GM19240 (cell line): Measurements from ENCODE around the gene ADGRA3.
"Not testable (repeated sequence)": the region's sequence is repeated elsewhere in the genome, so short reads cannot be mapped to it uniquely, and the experiment has no call there.

ENCODE experiments used
- DNase-seq: peaks from one replicate; pipeline ENCODE4 v3.0.0; 2011; ENCODE audit warnings: low spot score; ENCODE audit not compliant: insufficient read length

ADGRA3 gene

DNA sequence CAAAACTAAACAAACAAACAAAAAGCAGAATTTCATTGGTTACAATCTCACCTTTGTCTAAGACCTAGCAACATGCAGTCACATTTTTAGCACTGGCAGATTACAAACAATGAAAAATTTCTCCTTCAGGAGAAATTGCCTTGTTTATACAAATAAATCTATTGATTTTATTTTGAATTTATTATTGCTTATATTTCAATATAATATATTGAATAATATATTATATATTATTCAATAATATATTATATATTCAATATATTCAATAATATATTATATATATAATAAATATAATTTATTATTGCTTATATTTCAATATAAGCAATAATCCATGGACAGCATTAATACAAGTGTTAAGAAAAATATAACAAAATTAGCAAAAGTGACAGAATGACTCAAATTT is 131.7 kb downstream of the ADGRA3 start:
- DNase-seq: no peak

DNA sequence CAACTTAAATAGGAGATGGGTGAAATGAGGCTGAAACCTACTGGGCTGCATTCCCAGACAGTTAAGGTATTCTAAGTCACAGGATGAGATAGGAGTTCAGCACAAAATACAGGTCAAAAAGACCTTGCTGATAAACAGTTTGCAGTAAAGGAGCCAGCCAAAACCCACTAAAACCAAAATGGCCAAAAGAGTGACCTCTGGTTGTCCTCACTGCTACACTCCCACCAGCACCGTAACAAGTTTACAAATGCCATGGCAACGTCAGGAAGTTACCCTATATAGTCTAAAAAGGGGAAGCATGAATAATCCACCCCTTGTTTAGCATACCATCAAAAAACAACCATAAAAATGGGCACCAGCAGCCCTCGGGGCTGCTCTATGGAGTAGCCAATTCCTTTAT is 133.7 kb downstream of the ADGRA3 start:
- not testable (repeated sequence) for DNase-seq

DNA sequence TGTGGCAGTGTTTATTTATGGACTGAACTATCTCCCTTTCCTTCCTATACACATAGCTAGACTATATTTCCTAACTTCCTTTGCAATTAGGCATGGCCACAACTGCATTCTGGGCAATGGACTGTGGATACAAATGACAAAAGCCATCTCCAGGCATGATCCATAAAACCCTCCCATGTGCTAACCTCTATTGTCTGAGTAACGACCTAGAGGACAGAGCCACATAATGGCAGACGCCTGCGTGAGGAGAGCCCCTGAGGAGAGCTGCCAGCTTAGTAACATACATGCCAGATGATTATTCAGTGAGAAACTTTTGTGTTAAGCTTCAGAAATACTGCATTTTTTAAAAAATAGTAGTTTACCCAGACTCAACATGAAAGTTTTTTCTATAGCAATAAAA is 142.9 kb downstream of the ADGRA3 start:
- no peak for DNase-seq

DNA sequence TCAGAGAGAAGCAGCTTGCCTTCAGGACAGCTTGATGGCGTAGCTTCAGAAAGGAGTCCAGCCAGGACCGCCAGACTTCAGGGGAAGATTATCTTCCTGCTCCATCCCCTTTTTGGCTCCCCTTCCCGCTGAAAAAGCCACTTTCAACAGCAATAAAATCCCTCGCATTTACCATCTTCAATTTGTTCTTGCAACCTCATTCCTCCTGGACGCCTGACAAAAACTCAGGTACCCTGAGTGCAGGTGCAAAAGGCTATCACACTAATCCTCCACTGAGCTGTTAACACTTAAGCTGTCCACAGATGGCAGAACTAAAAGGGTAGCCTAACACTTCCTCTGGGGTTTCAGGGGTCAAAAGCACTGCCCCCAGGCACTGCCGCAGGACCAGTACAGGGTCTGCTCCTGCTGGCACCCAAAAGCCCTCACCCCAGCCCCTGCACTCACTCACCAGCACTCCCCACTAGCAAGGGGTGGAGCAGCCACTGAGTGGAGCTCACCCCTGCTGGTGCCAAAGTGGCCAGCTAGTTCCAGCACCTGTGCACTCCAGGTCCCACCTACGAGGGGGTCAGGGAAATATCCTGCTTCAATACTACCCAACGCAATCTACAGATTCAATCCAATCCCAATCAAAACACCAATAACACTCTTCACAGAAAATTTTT is 145.8 kb downstream of the ADGRA3 start:
- DNase-seq: no peak

DNA sequence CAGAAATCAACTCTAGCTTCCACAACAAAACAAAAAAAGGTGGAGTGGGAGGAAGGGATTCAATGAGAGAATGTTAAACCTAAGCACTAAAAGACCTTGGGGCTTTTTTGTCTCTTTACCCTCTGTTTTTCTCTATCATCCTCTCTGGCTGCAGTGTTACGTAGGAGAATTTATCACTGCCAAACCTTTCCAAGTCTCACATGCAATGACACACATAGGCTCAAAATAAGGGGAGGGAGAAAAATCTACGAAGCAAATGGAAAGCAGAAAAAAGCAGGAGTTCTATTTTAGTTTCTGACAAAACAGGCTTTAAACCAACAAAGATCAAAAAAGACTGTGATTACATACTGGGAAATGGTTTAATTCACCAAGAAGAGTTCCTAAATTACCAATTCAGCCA is 152.1 kb downstream of the ADGRA3 start:
- DNase-seq: no peak

DNA sequence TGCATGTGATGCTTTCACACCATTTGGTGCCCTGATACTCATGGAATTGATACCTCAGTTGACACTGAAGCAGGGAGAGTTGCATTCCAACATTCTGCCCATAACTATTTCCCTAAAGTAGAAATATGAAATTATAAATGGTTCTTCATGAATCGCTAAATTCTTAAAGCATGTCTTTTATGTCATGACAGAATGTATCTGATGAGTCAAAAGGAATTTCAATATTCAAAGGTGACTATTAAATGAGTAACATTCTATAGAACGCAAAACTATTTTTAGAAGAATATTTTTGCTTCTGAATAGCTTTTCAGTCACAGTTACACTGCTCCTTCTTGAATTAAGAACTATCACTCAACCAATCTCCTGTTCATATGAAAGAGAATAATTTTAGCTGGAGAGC is 152.8 kb downstream of the ADGRA3 start:
- no peak for DNase-seq

DNA sequence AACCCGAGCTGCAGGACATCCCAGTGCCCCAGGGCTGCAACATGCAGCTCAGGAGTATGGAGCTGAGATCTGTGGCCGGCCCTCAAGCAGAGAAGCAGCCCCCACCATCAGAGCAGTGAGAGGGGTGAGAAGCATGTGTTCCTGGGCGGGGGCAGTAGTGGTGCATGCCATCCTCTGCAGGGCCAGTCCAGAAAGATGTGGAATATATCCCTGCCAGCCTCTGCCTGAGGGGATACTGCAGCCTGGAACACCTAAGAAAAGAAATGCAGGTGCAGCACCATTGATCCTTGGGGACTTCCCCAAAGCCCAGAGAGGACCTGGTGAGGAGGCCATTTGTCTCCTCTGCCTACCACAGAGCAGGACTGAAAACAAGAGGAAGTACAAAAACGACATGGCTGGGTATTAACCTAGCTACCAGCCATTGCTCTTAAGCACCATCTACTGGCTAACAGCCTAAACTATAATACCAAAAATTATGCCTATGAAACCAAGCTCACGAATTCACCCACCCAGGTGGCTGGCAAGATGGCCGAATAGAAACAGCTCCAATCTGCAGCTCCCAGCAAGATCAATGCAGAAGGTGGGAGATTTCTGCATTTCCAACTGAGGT is 158.8 kb downstream of the ADGRA3 start:
- no peak for DNase-seq

DNA sequence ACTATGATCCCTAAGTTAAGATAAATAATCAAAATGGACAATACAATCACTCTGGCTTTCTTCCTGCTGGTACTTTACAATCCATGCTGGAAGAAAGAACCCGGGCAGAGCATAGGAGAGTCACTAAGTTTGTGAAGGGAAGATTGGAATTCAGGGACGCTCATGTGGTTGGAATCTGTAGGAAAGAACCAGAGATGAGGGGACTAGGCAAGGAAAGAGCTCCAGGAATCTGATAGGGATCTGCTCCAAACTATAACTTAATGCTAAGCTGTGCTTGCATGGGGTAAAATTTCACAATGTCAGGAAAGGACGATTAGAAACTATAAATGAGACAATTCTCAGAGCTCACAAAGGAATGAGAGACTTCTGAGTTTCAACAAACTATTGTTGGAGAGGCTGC is 167.5 kb downstream of the ADGRA3 start:
- DNase-seq: no peak

DNA sequence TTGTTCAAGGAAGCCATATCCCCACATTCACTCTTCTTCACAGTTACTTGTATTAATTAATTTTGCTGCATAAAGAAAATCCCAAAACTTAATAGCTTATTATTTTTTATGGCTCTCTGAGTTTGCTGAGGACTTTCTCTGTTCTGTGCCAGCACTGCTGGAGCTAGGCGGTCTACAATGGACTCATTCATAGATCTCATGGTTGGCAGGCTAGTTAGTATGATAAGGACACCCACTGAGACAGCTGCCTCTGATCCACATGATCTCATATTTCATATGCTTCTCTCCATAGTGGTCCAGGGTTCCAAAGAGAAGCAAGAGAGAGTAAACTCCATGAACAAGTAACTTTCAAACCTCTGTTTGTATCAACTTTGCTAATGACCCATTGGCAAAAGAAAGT is 170.2 kb downstream of the ADGRA3 start:
- DNase-seq: no peak

DNA sequence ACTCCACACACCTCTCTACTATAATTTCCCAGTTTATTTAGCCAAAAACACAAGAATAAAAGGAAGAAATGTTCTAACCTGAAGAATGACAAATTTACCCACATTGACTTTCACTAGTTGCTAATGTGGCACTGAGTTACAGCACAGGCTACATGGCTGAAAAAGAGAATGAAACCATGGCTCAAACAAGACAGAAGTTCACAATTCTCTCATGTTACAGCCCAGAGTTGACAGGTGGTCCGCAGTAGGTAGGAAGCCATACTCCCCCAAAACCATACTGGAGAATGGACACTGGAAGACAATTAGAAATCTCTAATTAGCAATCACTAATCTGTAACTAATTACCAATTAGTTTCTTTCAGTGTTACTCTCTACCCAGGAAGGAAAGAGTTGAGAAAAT is 170.8 kb downstream of the ADGRA3 start:
- DNase-seq: no peak

DNA sequence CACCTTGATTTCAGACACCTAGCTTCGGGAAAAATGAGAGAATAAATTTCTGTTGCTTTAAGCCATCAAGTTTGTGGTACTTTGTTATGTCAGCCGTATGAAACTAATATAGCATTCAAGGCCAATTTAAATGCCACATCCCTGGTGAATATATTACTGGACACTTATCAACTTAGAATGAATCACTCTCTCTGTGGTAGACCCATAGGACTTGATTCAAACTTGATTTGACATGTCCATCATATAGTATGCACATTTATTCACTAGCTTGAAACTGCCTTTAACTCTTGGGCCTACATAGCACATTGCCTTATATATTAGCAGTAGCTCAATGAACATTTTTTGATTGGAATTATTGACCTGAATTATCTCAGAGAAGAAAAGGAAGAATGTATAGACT is 172.3 kb downstream of the ADGRA3 start:
- DNase-seq: no peak

DNA sequence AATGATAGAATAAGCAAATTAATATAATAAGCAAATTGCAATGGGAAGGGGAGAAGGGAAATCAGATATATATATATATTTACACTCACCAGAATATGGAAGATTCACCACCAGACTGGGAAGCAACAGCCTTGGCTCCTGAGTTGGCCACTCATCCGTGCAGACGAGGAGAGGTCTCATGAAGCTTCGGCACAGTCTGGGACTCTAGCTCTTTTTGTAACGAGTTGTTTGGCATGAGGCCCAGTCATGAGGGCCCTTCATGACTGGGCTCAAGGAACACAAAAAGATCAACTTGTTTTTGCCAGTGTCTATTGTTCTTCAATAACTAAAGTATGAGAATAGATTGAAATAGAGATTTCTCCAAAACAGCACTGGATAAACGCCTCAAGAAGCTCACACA is 176.4 kb downstream of the ADGRA3 start:
- no peak for DNase-seq

DNA sequence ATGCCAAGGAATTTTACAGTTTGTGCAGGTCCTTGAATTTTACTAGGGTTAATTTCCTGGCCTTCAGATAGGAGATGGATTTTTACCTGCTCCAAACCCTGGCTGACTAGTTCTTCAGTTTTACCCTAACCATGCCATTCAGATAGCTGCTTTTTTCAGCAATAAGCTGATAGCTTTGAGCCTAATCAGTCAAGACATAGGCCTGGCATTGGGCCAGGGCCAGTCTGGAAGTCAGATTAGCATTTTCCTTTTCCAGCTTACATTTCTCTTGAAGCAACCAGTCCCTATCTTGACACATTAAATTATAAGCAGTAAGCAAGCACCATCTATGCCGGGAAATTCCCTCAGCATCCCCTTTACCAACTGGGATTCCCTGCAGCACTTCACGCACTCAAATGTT is 177.1 kb downstream of the ADGRA3 start:
- DNase-seq: no peak
